ENCODE measurements around the gene TXNDC5. TPM values are rescaled to one million over a fixed set of nuclear protein-coding genes. Genes with fewer than 3 reads are reported as not detected.

Gene TXNDC5
- total and polyA plus RNA-seq, 2 of the 13 experiments (the other 11 are each of a cell fraction or from before 2014, with no cell fraction given) = 287 to 578 TPM

DNA sequence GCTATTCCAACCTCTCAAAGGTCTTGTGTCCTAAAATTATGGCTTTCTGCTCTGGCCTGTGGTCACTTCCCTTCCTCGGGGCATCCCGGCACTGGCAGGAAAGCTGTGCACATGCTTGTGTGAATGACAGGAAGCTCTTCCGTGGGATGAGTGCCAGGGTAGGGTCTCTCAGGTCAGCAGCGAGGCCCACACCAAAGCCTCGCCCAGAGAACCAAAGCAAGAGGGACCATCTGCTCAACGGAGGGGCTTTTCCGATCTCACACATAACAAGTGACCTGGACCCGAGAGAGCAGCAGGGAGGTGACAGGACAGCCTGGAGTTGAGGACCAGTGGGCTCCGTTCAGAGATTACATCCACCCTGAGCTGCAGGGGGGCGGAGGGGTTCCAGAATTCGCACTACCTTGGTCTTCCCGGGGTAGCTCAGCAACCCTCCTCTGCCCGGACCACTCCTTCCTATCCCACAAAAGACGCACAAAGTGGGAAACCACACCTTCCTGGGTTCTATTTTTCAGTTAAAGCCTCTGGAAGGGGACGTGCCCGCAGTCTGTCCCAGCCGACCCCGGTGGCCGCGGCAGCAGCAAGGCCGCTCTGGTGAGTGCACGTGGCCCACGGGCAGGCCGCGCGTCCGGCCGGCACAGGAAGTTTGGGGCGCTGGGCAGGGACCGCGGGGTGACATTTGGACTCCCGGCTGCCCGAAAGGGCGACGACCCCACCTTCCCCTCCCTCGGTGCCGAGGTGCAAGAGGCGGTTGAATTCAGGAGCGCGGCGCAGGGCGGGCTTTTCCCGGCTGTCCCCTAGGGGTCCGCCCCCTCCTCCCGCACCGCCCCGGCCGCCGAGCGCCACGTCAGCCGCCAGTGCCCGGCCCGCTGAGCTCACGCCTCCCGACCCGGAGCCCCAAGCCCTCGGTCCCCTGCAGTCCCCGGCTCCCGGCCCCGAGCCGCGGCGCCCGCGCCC is 988 bp downstream of the TXNDC5 start (continued):
- TF ChIP-seq, protein P1, sequence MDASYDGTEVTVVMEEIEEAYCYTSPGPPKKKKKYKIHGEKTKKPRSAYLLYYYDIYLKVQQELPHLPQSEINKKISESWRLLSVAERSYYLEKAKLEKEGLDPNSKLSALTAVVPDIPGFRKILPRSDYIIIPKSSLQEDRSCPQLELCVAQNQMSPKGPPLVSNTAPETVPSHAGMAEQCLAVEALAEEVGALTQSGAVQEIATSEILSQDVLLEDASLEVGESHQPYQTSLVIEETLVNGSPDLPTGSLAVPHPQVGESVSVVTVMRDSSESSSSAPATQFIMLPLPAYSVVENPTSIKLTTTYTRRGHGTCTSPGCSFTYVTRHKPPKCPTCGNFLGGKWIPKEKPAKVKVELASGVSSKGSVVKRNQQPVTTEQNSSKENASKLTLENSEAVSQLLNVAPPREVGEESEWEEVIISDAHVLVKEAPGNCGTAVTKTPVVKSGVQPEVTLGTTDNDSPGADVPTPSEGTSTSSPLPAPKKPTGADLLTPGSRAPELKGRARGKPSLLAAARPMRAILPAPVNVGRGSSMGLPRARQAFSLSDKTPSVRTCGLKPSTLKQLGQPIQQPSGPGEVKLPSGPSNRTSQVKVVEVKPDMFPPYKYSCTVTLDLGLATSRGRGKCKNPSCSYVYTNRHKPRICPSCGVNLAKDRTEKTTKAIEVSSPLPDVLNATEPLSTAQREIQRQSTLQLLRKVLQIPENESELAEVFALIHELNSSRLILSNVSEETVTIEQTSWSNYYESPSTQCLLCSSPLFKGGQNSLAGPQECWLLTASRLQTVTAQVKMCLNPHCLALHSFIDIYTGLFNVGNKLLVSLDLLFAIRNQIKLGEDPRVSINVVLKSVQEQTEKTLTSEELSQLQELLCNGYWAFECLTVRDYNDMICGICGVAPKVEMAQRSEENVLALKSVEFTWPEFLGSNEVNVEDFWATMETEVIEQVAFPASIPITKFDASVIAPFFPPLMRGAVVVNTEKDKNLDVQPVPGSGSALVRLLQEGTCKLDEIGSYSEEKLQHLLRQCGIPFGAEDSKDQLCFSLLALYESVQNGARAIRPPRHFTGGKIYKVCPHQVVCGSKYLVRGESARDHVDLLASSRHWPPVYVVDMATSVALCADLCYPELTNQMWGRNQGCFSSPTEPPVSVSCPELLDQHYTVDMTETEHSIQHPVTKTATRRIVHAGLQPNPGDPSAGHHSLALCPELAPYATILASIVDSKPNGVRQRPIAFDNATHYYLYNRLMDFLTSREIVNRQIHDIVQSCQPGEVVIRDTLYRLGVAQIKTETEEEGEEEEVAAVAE (CRISPR knock-in tag; IDR thresholded peaks at IDR 0.05; ENCODE audit: borderline replicate concordance) = no peak
- TF ChIP-seq PITX1 (CRISPR knock-in tag; IDR thresholded peaks at IDR 0.05) (peak; percentile 90), ATAD3A (CRISPR knock-in tag; IDR thresholded peaks at IDR 0.05) (0 out of 2 replicates have a peak, but pooled peaks have one; percentile 76), CBX5 (CRISPR knock-in tag; IDR thresholded peaks at IDR 0.05; ENCODE audit: borderline replicate concordance) (peak; percentile 81; the same call in 1 of the 2 replicates), ZNF567 (CRISPR knock-in tag; IDR thresholded peaks at IDR 0.05; ENCODE audit: borderline replicate concordance) (peak; percentile 42; the same call in 1 of the 2 replicates), ETV5 (CRISPR knock-in tag; IDR thresholded peaks at IDR 0.05; ENCODE audit: borderline replicate concordance) (peak; percentile 89), FOXK2 (IDR thresholded peaks at IDR 0.05) (no peak), NONO (IDR thresholded peaks at IDR 0.05) (no peak), NONO (CRISPR knock-in tag; conservative IDR thresholded peaks at IDR 0.05) (peak; percentile 97), ZFP90 (CRISPR knock-in tag; IDR thresholded peaks at IDR 0.05; ENCODE audit: borderline replicate concordance) (peak; percentile 67; the same call in 1 of the 2 replicates), FOXA3 (CRISPR knock-in tag; IDR thresholded peaks at IDR 0.05) (peak; percentile 63), NPAS2 (CRISPR knock-in tag; IDR thresholded peaks at IDR 0.05; ENCODE audit: borderline replicate concordance) (no peak), SMAD3 (CRISPR knock-in tag; IDR thresholded peaks at IDR 0.05) (peak; percentile 18; the same call in 1 of the 2 replicates), GATAD1 (CRISPR knock-in tag; IDR thresholded peaks at IDR 0.05) (peak; percentile 75), ZNF7 (CRISPR knock-in tag; IDR thresholded peaks at IDR 0.05) (no peak), ARNT2 (CRISPR knock-in tag; IDR thresholded peaks at IDR 0.05; ENCODE audit: low read depth) (peak; percentile 90), SNRNP70 (IDR thresholded peaks at IDR 0.05; ENCODE audit: low read depth, low read length) (no peak), ATF7-NPFF (CRISPR knock-in tag; IDR thresholded peaks at IDR 0.05; ENCODE audit: low read depth) (peak; percentile 96), TARDBP (CRISPR knock-in tag; IDR thresholded peaks at IDR 0.05) (peak; percentile 81; the same call in 1 of the 2 replicates), POLR2AphosphoS5 (IDR thresholded peaks at IDR 0.05; ENCODE audit: low read depth, low read length) (peak; percentile 58), ZNF709 (CRISPR knock-in tag; IDR thresholded peaks at IDR 0.05) (peak; percentile 91)
- TF ChIP-seq, protein P2, sequence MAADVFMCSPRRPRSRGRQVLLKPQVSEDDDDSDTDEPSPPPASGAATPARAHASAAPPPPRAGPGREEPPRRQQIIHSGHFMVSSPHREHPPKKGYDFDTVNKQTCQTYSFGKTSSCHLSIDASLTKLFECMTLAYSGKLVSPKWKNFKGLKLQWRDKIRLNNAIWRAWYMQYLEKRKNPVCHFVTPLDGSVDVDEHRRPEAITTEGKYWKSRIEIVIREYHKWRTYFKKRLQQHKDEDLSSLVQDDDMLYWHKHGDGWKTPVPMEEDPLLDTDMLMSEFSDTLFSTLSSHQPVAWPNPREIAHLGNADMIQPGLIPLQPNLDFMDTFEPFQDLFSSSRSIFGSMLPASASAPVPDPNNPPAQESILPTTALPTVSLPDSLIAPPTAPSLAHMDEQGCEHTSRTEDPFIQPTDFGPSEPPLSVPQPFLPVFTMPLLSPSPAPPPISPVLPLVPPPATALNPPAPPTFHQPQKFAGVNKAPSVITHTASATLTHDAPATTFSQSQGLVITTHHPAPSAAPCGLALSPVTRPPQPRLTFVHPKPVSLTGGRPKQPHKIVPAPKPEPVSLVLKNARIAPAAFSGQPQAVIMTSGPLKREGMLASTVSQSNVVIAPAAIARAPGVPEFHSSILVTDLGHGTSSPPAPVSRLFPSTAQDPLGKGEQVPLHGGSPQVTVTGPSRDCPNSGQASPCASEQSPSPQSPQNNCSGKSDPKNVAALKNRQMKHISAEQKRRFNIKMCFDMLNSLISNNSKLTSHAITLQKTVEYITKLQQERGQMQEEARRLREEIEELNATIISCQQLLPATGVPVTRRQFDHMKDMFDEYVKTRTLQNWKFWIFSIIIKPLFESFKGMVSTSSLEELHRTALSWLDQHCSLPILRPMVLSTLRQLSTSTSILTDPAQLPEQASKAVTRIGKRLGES (CRISPR knock-in tag; IDR thresholded peaks at IDR 0.05; ENCODE audit: borderline replicate concordance) = 0 out of 2 replicates have a peak, but pooled peaks have one; percentile 46

Measured in HepG2 (cell line).